ENCODE measurements around the gene WIF1.

The WIF1 gene

DNA sequence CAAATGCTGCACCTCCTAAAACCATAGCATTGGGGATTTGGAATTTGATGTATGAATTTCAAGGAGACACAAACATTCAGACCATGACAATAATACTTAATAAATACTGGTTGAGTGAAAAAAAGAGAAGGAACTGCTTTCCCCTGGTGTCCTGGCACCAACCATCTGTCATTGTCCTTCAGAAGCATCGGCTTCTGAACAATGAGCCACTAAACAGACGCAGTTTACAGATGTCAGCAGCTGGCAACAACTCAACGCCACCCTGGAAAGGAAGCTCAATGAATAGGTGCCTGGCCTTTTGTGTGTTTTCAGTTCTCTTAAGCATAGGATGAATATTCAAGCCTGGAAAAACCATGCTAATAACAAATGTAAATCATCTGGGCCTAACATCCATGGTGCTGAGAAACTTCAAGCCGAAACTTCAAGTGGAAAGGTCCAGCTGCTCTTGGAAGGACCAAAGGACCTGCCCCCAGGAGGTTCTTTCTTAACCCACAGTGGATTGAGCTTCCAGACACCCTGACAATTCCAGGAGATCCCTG is 101.3 kb downstream of the WIF1 start:
- DNase-seq: no peak

DNA sequence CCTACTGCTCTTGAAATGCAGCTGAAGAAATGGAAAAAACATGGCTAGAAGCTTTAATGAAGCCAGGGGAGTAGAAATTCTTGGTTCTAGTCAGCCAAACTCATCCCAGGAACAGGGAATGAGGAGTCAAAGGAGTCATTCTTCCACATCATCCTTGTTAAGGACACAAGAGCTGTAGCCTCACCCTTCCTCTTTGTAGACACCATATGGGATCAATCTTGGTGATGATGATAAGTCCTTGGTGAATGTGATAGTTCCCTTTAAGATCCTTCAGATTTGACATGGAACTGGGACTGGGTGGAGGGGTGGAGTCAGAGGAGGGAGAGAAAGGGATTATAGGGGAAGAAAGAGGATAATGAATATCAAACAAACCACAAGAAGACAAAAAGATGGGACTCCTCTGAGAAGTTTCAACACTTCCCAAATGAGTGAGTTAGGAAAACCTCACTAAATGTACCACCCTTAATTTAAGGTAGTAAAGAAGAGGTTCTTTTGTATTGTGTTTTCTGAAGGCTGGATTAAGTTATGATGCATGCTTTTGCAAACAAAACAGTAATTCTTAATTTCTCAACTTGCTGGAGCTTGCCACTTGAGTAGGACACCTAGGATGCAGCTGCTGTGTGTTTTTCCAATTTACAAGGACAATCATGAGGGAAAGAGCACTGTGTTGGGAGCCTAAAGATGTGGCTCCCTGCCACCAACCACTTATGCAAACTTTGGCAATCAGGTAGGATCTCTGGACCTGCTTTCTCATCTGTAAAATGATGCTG is 104.0 kb downstream of the WIF1 start:
- no peak for DNase-seq

DNA sequence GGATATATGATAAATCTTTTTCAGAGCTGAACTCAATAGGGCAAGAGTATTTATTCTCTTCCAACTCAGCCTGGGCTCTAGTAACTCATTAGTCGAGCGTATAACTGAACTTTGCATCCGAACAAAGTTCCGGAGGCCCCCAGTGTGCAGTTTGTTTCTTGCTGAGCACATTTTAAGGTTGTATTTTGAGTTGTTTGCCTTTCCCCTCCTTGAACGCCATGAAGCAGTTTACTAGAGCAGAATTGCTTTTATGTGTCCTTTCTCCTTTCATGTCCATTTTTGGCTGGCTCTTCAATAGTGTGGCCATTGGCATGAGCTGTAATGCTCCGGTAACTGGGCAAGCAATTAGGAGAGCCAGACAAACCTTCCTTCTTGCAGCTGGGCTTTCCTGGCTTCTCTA is 105.3 kb downstream of the WIF1 start:
- no peak for DNase-seq

DNA sequence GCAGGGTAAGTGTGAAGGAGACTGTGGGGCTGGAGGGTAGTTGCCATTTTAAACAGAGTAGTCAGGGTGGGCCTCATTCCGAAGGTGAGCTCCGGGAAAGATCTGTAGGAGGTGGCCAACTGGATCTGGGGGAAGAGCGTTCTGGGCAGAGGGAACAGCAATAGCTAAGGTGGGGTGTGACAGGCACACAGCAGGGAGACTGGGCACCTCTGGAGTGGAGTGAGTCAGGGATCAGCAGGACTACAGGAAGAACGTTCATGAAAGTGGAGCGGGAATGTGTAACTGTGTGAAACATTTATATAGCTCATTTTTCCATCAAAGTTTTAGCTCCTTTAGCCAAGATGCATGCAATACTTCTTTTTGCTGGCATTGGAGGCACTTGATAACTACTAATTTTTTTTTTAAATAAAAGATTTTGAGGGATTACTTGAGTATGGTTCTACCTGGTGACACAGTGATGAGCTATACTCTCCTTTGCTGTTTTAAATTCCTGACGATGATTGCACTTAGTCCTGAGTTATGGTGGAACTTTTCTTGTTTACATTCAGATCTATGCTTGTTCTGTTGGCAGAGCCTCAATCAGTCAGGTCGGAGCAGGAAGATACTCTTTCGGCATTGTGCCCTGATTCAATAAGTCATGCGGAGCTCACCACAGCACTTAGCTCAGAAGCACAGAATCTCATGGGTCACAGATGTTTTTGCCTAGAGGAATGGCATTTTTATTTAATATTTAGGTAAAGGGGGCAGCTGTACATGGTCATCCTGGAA is 106.4 kb downstream of the WIF1 start:
- DNase-seq: no peak

DNA sequence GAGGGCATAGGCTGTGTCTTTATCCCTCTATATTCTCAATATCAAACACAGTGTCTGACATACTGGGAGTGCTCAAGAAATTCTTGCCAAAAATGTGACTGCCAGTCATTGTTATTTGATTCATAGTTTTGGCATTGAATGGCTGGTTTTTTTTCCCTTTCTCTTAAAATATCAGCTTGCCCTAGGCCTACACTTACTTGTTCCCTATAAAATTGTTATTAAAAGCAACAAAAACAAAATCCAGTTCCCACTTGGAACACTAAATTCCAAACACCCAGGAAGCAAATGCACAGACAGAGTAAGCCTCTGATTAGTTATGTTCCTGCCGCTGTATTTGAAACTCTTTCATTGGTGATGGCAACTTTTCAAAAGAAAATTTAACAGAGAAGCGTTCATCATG is 110.7 kb downstream of the WIF1 start:
- DNase-seq: no peak

DNA sequence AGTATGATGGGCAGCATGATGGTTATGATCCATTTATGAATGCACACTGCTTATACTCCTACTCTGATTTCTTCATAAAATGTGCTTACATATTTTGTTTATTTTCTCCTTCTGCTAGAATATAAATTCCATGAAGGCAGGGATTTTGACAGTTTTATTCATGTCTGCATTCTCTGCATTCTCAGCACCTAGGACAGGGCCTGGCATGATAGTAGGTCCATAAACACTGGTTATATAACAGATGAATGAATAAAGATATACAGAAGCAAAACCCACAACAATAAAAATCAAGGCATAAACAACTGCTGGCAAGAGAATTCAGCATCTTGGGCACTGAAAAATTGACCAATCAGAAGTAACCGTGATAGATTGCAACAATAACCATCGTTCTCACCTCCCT is 115.4 kb downstream of the WIF1 start:
- DNase-seq: no peak

DNA sequence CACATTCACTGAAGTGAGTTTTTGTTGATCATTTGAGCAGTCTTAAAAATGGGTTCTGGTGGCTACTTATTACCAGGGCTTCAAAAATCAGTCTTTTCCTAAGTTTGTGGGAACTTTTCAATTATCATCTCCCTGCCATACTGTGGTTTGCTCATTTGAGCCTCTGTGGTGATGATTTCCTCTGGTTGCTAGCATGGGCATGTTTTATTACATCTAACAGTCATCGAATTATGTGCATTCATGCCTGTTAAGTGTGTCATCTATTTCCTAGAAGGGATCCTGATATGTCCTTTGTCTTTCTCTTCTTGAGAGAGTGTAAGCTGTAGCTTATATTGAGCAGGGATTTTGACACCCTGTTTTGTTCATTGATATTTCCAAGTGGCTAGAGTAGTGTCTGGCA is 116.8 kb downstream of the WIF1 start:
- no peak for DNase-seq
